ENCODE data around the gene TOX3. TPM values are rescaled to one million over a fixed set of nuclear protein-coding genes. Genes with fewer than 3 reads are reported as not detected.

Gene TOX3
- total RNA-seq, 1 donor from 2014 or later = 54.8 TPM

GRCh38 chr16:52480237-52480636 lies 66.7 kb downstream of the TOX3 start:
- no peaks in the 10 kb centered on the region for H3K9me3 Mint-ChIP-seq (ENCODE audit: unreplicated experiment)

DNA sequence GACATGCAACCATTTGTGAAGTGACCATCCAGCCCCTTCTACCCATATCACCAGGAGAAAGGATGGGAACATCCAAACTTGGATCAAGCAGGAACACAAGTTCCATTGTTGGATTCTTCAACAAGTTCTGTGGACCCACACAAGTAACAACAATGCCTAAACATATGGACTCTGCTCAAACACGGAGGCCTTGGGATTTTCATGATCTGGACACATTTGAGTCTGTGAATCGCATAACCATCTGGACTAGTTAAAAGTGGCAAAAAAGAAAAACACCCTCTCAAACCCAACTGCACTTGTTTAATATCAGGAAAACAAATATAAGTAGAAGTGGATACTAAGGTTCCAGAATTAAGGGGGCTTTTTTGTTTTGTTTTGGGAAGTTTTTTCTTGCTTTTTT lies 70.8 kb downstream of the TOX3 start:
- no peak overlapping the region for H3K4me3 Mint-ChIP-seq (ENCODE audit: unreplicated experiment)
- H3K9me3 Mint-ChIP-seq (ENCODE audit: unreplicated experiment) = no peaks in the 10 kb centered on the region
- TF ChIP-seq, protein P1, sequence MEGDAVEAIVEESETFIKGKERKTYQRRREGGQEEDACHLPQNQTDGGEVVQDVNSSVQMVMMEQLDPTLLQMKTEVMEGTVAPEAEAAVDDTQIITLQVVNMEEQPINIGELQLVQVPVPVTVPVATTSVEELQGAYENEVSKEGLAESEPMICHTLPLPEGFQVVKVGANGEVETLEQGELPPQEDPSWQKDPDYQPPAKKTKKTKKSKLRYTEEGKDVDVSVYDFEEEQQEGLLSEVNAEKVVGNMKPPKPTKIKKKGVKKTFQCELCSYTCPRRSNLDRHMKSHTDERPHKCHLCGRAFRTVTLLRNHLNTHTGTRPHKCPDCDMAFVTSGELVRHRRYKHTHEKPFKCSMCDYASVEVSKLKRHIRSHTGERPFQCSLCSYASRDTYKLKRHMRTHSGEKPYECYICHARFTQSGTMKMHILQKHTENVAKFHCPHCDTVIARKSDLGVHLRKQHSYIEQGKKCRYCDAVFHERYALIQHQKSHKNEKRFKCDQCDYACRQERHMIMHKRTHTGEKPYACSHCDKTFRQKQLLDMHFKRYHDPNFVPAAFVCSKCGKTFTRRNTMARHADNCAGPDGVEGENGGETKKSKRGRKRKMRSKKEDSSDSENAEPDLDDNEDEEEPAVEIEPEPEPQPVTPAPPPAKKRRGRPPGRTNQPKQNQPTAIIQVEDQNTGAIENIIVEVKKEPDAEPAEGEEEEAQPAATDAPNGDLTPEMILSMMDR (IDR thresholded peaks at IDR 0.05; ENCODE audit: partially characterized antibody, unreplicated experiment) = no peak
- H3K27me3 Mint-ChIP-seq (ENCODE audit: unreplicated experiment) = no peaks in the 10 kb centered on the region
- H3K36me3 Mint-ChIP-seq (ENCODE audit: unreplicated experiment) = peaks cover 15% of the 10 kb centered on the region
- H3K4me1 Mint-ChIP-seq (ENCODE audit: low read depth, unreplicated experiment) = peaks cover 31% of the 10 kb centered on the region
- H3K27ac Mint-ChIP-seq (ENCODE audit: unreplicated experiment) = no peak overlapping the region
- no peak for DNase-seq

More at GRCh38 chr16:52480237-52480636, 66.7 kb downstream of the TOX3 start:
- Mint-ChIP-seq H3K36me3 (ENCODE audit: unreplicated experiment) (no peaks in the 10 kb centered on the region), H3K4me3 (ENCODE audit: unreplicated experiment) (no peak overlapping the region), H3K27me3 (ENCODE audit: unreplicated experiment) (no peaks in the 10 kb centered on the region), H3K27ac (ENCODE audit: unreplicated experiment) (no peak overlapping the region), H3K4me1 (ENCODE audit: low read depth, unreplicated experiment) (peaks cover 43% of the 10 kb centered on the region)
- TF ChIP-seq, protein P1 (IDR thresholded peaks at IDR 0.05; ENCODE audit: partially characterized antibody, unreplicated experiment) = no peak
- DNase-seq = no peak

DNA sequence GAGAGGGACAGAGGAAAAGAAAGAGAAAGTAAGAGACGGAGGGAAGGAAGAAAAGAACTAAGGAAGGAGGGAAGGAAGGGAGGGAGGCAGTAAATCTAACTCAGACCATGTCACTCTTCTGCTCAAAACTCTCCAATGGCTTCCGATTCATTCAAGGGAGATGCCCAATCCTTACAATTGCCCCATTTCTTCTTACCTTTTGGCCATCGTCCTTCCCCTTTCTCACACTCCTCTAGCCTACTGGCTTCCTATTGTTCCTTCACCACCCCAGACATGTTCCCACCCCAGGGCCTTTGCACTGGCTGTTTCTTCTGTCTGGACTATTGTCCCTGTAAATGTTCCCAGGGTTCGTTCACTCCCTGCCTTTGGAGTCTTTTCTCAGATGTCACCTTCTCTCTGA lies 72.3 kb downstream of the TOX3 start:
- H3K27me3 Mint-ChIP-seq (ENCODE audit: unreplicated experiment) = no peaks in the 10 kb centered on the region

GRCh38 chr16:52473096-52473495 lies 73.8 kb downstream of the TOX3 start:
- peaks cover 15% of the 10 kb centered on the region for H3K36me3 Mint-ChIP-seq (ENCODE audit: unreplicated experiment)
- no peaks in the 10 kb centered on the region for H3K9me3 Mint-ChIP-seq (ENCODE audit: unreplicated experiment)
- H3K27me3 Mint-ChIP-seq (ENCODE audit: unreplicated experiment) = no peaks in the 10 kb centered on the region
- H3K27ac Mint-ChIP-seq (ENCODE audit: unreplicated experiment) = no peak overlapping the region
- DNase-seq = no peak
- H3K4me3 Mint-ChIP-seq (ENCODE audit: unreplicated experiment) = no peak overlapping the region
- TF ChIP-seq, protein P1 (IDR thresholded peaks at IDR 0.05; ENCODE audit: partially characterized antibody, unreplicated experiment) = no peak
- H3K4me1 Mint-ChIP-seq (ENCODE audit: low read depth, unreplicated experiment) = peaks cover 21% of the 10 kb centered on the region

More for the DNA sequence above, 72.3 kb downstream of the TOX3 start:
- Mint-ChIP-seq H3K4me3 (ENCODE audit: unreplicated experiment) (no peak overlapping the region), H3K27ac (ENCODE audit: unreplicated experiment) (peak overlapping the region; percentile 13), H3K36me3 (ENCODE audit: unreplicated experiment) (peaks cover 15% of the 10 kb centered on the region), H3K9me3 (ENCODE audit: unreplicated experiment) (no peaks in the 10 kb centered on the region), H3K4me1 (ENCODE audit: low read depth, unreplicated experiment) (peaks cover 23% of the 10 kb centered on the region)
- no peak for DNase-seq
- TF ChIP-seq, protein P1 (IDR thresholded peaks at IDR 0.05; ENCODE audit: partially characterized antibody, unreplicated experiment) = no peak

GRCh38 chr16:52471650-52472370 lies 75.1 kb downstream of the TOX3 start:
- Mint-ChIP-seq H3K27me3 (ENCODE audit: unreplicated experiment) (no peaks in the 10 kb centered on the region), H3K9me3 (ENCODE audit: unreplicated experiment) (no peaks in the 10 kb centered on the region), H3K36me3 (ENCODE audit: unreplicated experiment) (peaks cover 19% of the 10 kb centered on the region), H3K27ac (ENCODE audit: unreplicated experiment) (no peak overlapping the region), H3K4me1 (ENCODE audit: low read depth, unreplicated experiment) (peaks cover 24% of the 10 kb centered on the region), H3K4me3 (ENCODE audit: unreplicated experiment) (no peak overlapping the region)
- DNase-seq = no peak
- TF ChIP-seq, protein P1 (IDR thresholded peaks at IDR 0.05; ENCODE audit: partially characterized antibody, unreplicated experiment) = no peak
